T-helper 2 cell treated with Interferon-gamma antibody and Interleukin-4, amounts not matched to agents 5 μg/mL and 100 μg/mL, for 36 hours (primary cell): ENCODE data around the gene PITPNM3.
A peak's percentile ranks its signal among the peaks of the same experiment; 100 is the strongest.
"Not testable (repeated sequence)": the region's sequence is repeated elsewhere in the genome, so short reads cannot be mapped to it uniquely, and the experiment has no call there.

ENCODE experiments used
- DNase-seq: peaks from one replicate; pipeline ENCODE4 v3.0.0; 2021; ENCODE audit warnings: low spot score
- H3K27ac Mint-ChIP-seq: one replicate; pipeline ENCODE4 v1.8.0; 2021; ENCODE audit warnings: mild to moderate bottlenecking, mixed read lengths
- H3K27me3 Mint-ChIP-seq: one replicate; pipeline ENCODE4 v1.8.0; 2021; ENCODE audit warnings: low read depth, mixed read lengths
- H3K36me3 Mint-ChIP-seq: one replicate; pipeline ENCODE4 v1.8.0; 2021; ENCODE audit warnings: low read depth, mixed read lengths
- H3K4me1 Mint-ChIP-seq: one replicate; pipeline ENCODE4 v1.8.0; 2021; ENCODE audit warnings: low read depth, mixed read lengths
- H3K4me3 Mint-ChIP-seq: one replicate; pipeline ENCODE4 v1.8.0; 2022; ENCODE audit warnings: mild to moderate bottlenecking, moderate library complexity, mixed read lengths
- H3K9me3 Mint-ChIP-seq: one replicate; pipeline ENCODE4 v1.8.0; 2021; ENCODE audit warnings: mixed read lengths

The PITPNM3 gene

DNA sequence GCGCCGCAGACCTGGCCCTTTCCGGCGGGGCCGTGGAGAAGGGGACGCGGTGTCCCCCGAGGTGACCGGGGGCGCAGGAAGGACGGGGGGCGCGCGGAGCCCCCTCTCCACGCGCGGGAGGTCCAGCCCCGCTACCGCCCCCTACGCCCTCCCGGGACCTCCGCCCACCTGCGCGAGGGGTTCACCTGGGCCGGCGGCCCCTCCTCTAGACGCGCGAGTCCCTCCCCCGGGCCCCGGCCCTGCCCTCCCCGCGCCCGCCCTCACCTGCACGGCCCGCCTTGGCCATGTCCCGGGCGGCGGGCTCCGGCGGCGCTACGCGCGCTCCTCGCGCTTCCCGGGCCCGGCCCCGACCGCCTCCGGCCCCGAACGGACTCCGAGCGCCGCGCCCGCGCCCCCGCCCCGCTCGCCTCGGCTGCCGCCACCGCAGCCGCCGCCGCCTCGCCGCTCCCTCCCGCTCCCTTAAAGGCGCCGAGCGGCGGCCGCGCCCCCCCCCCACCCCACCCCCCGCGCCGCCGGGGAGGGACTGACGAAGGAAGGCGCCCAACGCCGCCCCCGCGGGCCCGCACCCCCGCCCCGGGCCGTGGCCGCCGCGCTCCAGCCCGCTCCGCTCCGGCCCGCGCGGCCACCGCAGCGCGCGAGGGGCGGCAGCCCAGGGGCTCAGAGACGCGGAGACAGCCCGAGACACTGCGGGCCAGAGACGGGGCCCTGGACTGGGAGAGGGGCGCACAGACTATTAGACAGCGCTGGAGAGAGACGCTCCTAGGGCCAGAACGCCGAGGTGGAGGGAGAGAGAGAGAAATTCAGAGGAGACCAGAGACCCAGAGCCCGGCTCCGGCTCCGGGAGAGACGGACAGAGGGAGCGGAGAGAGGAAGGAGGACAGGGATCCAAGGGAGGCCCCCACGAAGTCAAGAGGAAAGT is at the start of gene PITPNM3:
PITPNM3 (minus strand) TSS at position 435 of the 919 bp plus-strand sequence; CDS start at position 286, 149 bp downstream.
- Mint-ChIP-seq H3K4me1 (peaks cover 4% of the 10 kb centered on the region), H3K27me3 (peaks cover 56% of the 10 kb centered on the region), H3K4me3 (peak within 1 kb of the TSS; percentile 63), H3K9me3 (no peaks in the 10 kb centered on the region), H3K36me3 (no peaks in the 10 kb centered on the region), H3K27ac (no peak within 1 kb of the TSS)
- DNase-seq, result no peak

DNA sequence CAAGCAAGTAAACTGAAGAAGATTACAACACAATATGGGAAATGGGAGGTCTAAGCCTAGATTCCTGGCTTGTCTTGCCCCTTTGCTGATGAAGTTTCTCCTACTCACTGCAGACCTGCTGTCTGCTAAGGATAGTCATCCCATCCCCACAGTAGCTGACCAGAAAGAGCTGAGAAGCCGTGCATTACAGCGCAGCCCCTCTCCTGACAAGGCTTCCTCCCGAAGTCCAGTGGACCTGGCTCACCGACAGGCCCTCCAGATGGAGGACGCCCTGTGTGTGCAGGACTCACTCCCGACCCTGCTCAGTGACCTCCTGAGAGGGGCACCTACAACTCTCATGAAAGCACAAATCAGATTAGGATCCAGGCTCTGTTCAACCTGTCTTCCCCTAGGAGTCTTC is 48.8 kb upstream of the PITPNM3 start:
- no peak for DNase-seq
- H3K36me3 Mint-ChIP-seq, result peaks cover 35% of the 10 kb centered on the region
- H3K9me3 Mint-ChIP-seq, result no peaks in the 10 kb centered on the region
- no peaks in the 10 kb centered on the region for H3K27me3 Mint-ChIP-seq
- no peak overlapping the region for H3K27ac Mint-ChIP-seq
- no peak overlapping the region for H3K4me3 Mint-ChIP-seq
- H3K4me1 Mint-ChIP-seq, result peaks cover 7% of the 10 kb centered on the region

DNA sequence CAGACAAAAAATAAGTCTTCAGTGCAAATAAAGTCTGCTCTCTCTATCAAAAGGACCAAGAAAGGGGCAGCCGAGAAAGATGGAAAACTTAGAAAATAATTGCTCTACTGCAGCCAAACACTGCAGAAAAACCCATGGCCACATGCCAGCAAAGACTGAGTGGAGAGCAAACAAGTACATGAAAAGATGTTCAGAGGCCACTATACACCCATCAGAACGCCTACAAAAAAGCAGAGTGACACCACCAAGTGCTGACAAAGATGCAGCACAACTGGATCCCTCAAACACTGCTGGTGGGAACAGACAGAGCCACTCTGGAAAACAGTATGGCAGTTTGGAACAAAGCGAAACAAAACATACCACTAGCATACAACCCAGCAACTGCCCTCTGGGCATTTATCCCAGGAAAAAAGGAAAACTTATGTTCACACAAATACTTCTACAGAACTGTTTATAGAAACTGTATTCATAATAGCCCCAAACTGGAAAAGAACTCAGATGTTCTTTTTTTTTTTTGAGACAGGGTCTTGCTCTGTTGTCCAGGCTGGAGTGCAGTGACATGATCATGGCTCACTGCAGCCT is 47.5 kb upstream of the PITPNM3 start:
- no peak overlapping the region for H3K27ac Mint-ChIP-seq
- H3K36me3 Mint-ChIP-seq, result peaks cover 31% of the 10 kb centered on the region
- H3K4me1 Mint-ChIP-seq, result peaks cover 7% of the 10 kb centered on the region
- DNase-seq, result no peak
- no peaks in the 10 kb centered on the region for H3K9me3 Mint-ChIP-seq
- no peak overlapping the region for H3K4me3 Mint-ChIP-seq
- no peaks in the 10 kb centered on the region for H3K27me3 Mint-ChIP-seq

DNA sequence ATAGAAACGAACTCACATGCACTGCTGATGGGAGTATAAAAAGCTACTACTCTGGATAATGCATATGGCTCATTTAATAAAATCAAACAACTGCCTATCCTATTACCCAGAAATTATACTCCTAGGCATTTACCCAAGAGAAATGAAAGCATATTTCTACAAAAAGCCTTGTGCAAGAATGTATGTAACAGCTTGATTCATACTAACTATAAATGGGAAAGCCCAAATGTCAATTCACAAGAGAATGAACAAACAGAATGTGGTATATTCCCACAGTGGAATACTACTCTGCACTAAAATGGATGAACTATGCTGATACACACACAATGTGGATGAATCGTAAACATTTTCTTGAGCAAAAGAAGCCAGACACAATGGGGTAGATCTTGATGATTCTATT is 45.8 kb upstream of the PITPNM3 start:
- no peak for DNase-seq
- Mint-ChIP-seq H3K27ac (no peak overlapping the region), H3K36me3 (peaks cover 32% of the 10 kb centered on the region), H3K4me3 (no peak overlapping the region), H3K9me3 (no peaks in the 10 kb centered on the region), H3K27me3 (no peaks in the 10 kb centered on the region), H3K4me1 (peaks cover 7% of the 10 kb centered on the region)

DNA sequence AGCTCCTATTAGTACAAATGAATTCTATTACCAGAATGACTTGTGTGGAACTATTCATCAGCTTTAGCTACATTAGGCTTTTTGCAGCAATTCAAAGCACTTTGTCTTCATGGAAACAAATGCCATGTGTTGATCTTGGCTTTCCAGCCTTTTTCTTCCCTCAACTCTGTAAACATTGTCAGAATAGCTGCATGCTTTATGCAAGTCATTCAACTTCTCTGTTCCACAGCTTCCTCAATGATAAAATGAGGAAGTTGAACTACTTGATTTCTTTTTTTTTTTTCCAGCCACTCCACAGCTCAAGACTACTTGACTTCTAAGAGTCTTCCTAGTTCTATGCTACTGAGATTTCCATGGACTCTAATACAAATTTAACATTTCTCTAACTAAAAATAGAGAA is 43.0 kb upstream of the PITPNM3 start:
- peaks cover 7% of the 10 kb centered on the region for H3K4me1 Mint-ChIP-seq
- peaks cover 21% of the 10 kb centered on the region for H3K36me3 Mint-ChIP-seq
- no peak overlapping the region for H3K4me3 Mint-ChIP-seq
- no peak overlapping the region for H3K27ac Mint-ChIP-seq
- no peak for DNase-seq
- H3K27me3 Mint-ChIP-seq, result no peaks in the 10 kb centered on the region
- no peaks in the 10 kb centered on the region for H3K9me3 Mint-ChIP-seq

DNA sequence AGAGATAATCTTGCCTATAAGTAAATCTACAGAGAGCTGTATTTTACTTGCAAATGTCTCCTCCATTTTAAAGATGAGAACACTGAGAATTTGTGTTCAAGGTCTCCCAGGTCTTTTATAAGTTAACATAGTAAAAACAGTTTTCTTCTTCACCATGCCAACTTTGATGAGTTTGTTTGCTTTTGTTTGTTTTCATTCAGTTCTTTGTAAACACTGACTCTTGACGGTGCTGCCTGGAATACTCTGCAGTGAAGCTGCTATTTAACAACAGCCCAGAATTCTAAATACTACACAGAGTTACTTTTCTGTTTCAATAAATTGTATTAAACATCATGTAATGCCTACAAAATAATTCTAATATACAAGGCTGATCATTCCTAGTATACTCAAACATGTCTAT is 41.4 kb upstream of the PITPNM3 start:
- Mint-ChIP-seq H3K36me3 (peaks cover 27% of the 10 kb centered on the region), H3K27me3 (no peaks in the 10 kb centered on the region), H3K4me3 (no peak overlapping the region), H3K9me3 (no peaks in the 10 kb centered on the region), H3K27ac (no peak overlapping the region), H3K4me1 (no peaks in the 10 kb centered on the region)
- DNase-seq, result no peak

DNA sequence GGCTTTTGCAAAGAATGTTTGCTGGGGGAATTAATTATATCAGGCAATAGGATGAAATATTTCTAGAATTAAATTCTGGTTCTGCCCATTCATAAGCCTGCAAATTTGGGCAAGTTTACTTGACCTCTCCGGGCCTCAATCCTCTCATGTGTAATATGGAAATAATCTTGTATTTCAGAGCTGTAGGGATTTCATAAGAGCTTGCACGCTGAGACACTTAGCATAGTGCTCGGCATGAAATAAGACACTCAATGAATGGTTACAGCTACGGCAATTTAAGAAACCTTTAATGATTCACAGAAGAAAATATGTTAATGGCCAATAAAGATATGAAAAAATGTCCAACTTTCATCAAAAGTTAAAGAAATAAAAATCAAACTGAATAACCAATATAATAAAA is 40.6 kb upstream of the PITPNM3 start:
- H3K9me3 Mint-ChIP-seq, result no peaks in the 10 kb centered on the region
- peaks cover 1% of the 10 kb centered on the region for H3K4me1 Mint-ChIP-seq
- H3K36me3 Mint-ChIP-seq, result peaks cover 32% of the 10 kb centered on the region
- no peak overlapping the region for H3K27ac Mint-ChIP-seq
- no peak overlapping the region for H3K4me3 Mint-ChIP-seq
- DNase-seq, result no peak
- no peaks in the 10 kb centered on the region for H3K27me3 Mint-ChIP-seq

DNA sequence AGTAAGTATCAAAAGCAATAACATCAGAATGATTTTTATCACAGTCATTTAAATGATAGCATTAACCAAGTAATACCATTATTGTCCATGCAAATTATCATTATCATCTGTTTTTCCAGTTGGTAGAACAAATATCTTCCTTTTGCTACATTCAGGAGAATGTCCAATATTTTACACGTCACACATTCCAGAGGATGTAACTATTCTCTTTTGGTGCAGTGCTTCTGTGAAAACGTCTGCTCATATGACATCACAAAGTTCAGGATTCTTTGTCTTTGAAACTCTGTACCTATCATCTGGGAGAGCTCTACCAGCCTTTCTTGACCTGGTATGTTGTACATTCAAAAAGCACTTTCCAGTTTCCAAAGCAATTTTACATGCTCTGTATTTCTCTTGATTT is 40.2 kb upstream of the PITPNM3 start:
- Mint-ChIP-seq H3K27ac (no peak overlapping the region), H3K4me1 (peaks cover 3% of the 10 kb centered on the region), H3K27me3 (no peaks in the 10 kb centered on the region), H3K9me3 (no peaks in the 10 kb centered on the region), H3K4me3 (no peak overlapping the region), H3K36me3 (peaks cover 34% of the 10 kb centered on the region)
- no peak for DNase-seq

DNA sequence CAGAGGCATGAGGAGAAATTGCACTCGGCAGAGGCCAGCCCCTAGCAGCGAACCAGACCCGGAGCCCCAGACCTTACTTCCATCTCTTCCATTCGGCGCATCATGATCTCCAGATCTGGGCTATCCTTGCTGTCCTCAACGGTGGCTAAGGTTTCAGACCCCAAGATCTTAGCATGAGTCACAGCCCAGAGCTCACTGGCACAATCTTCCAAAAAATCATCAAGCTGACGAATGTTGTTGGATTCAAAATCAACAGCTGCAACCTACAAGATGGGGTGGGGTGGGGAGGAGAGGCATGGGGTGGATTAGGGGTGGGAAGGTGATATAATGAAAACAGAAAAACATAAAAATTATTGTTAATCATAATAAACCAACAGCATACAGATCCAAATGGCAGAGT is 39.7 kb upstream of the PITPNM3 start:
- H3K4me1 Mint-ChIP-seq, result peaks cover 3% of the 10 kb centered on the region
- DNase-seq, result no peak
- no peak overlapping the region for H3K4me3 Mint-ChIP-seq
- peaks cover 34% of the 10 kb centered on the region for H3K36me3 Mint-ChIP-seq
- no peak overlapping the region for H3K27ac Mint-ChIP-seq
- no peaks in the 10 kb centered on the region for H3K27me3 Mint-ChIP-seq
- no peaks in the 10 kb centered on the region for H3K9me3 Mint-ChIP-seq

DNA sequence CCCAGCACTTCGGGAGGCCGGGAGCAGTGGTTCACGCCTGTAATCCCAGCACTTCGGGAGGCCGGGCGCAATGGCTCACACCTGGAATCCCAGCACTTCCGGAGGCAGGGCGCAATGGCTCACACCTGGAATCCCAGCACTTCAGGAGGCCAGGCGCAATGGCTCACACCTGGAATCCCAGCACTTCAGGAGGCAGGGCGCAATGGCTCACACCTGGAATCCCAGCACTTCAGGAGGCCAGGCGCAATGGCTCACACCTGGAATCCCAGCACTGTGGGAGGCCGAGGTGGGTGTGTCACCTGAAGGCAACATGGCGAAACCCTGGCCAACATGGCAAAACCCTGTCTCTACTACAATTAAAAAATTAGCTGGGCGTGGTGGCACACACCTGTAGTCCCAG is 37.0 kb upstream of the PITPNM3 start:
- not testable (repeated sequence) for H3K4me3 Mint-ChIP-seq, H3K27me3 Mint-ChIP-seq, H3K4me1 Mint-ChIP-seq, H3K27ac Mint-ChIP-seq, DNase-seq, H3K9me3 Mint-ChIP-seq
- peaks cover 37% of the 10 kb centered on the region for H3K36me3 Mint-ChIP-seq

DNA sequence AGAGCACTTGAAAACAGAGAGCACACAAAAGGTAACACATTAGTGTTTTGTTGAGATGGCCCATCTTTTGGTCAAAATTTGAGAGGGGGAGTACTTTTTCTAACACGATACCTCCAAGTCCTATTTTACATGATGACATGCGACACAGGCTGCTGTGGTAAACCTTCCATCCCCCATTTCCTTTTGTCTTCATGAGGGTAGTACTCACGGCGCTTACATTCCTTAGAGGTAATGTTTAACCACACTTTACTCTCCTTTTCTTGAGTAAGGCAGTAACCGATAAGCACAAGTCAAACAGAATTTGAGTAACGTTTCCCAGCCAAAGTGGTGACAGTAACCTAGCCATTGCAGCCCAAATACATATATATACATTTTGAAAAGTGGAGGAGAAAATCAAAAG is 35.8 kb upstream of the PITPNM3 start:
- H3K4me1 Mint-ChIP-seq, result peaks cover 3% of the 10 kb centered on the region
- no peak overlapping the region for H3K4me3 Mint-ChIP-seq
- no peaks in the 10 kb centered on the region for H3K9me3 Mint-ChIP-seq
- DNase-seq, result no peak
- H3K27ac Mint-ChIP-seq, result no peak overlapping the region
- H3K36me3 Mint-ChIP-seq, result peaks cover 45% of the 10 kb centered on the region
- no peaks in the 10 kb centered on the region for H3K27me3 Mint-ChIP-seq

DNA sequence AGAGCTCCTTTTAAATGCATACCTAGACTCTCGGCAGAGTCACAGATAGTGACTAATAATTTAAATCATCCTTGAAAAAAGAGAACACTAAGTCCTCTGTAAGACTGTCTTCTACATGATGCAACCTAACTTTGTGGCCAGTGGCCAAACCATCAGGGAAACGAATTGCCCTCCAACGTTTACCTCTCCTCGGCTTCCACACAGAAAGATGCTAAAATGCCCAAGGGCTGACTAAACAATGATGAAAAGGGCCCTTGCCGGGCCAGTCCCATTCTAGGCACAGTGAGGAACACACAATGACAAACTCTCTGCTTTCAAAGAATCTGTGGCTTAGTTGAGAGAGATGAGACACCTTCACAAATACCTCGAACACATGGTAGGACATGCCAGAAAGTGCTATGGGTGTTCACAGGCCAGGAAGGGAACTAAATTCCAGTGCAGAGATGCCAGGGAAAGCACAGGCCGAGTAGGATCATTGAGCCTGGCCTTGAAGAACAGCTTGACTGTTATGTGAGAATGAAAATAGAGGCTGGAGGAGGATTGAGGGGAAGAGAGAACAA is 35.3 kb upstream of the PITPNM3 start:
- Mint-ChIP-seq H3K27ac (no peak overlapping the region), H3K9me3 (no peaks in the 10 kb centered on the region)
- no peak for DNase-seq

DNA sequence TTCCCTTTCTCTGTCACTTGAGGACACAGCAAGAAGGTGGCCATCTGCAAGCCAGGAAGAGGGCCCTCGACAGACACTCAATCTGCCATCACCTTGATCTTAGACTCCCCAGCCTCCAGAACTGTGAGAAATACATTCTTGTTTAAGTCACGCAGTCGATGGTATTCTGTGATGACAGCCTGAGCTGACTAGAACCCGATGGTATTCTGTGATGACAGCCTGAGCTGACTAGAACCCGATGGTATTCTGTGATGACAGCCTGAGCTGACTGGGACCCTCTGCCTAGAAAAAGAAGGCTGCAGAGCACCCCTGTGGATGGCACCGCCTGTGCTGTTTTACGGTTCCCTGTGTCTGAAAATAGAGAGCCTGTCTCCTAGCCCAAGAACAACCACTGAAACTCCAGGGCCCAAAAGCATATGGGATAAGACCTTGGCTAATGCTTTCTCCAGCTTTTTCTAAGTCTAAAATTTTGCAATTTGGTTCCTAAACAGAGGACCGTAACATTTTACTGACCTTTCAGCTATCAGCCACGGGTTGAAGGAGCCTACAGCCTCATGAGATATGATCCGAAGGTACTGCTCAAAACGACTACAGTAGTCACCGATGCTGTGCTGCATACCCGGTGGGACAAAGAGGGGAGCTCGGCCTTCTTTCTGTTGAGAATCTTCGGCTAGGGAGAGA is 33.1 kb upstream of the PITPNM3 start:
- H3K9me3 Mint-ChIP-seq, result peaks cover 7% of the 10 kb centered on the region
- peaks cover 58% of the 10 kb centered on the region for H3K36me3 Mint-ChIP-seq
- no peak overlapping the region for H3K4me3 Mint-ChIP-seq
- DNase-seq, result no peak
- no peak overlapping the region for H3K27ac Mint-ChIP-seq
- H3K27me3 Mint-ChIP-seq, result no peaks in the 10 kb centered on the region
- H3K4me1 Mint-ChIP-seq, result peaks cover 3% of the 10 kb centered on the region

More for the DNA sequence above, 35.3 kb upstream of the PITPNM3 start:
- H3K27me3 Mint-ChIP-seq, result no peaks in the 10 kb centered on the region
- H3K4me3 Mint-ChIP-seq, result no peak overlapping the region
- peaks cover 45% of the 10 kb centered on the region for H3K36me3 Mint-ChIP-seq
- H3K4me1 Mint-ChIP-seq, result peaks cover 3% of the 10 kb centered on the region

DNA sequence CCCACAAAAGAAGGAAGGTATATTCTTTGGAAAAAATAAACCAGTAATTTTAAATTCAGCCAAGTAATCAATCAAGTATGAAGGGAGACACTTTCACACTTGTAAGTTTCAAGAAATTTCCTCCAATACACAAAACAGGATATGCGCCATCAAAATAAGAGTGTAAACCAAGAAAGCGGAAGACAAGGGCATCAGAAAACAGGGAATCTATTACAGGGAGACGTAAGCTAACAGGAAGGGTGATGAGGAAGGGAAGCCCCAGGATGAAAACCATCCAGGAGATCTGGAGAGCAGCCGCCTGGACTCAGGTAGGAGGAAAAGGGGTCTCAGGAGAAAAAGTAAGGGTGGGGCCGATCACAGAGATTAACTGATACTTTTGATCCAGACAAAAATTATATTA is 31.8 kb upstream of the PITPNM3 start:
- no peaks in the 10 kb centered on the region for H3K27me3 Mint-ChIP-seq
- H3K36me3 Mint-ChIP-seq, result peaks cover 65% of the 10 kb centered on the region
- no peak overlapping the region for H3K4me3 Mint-ChIP-seq
- H3K27ac Mint-ChIP-seq, result no peak overlapping the region
- peaks cover 7% of the 10 kb centered on the region for H3K9me3 Mint-ChIP-seq
- H3K4me1 Mint-ChIP-seq, result peaks cover 3% of the 10 kb centered on the region
- no peak for DNase-seq
